ENCODE results near the gene HSD3B2. TPM values are rescaled to one million over a fixed set of nuclear protein-coding genes. Genes with fewer than 3 reads are reported as not detected.

The HSD3B2 gene
- total RNA-seq (2014; rRNA removed; shearing (Covaris generic)) (not detected in 2 replicates), polyA plus RNA-seq (2016; fragmentation: Nextera tagmentation; extraction: Ambion mirVana) (not detected in 2 replicates)
- long read RNA-seq: 0 reads

DNA sequence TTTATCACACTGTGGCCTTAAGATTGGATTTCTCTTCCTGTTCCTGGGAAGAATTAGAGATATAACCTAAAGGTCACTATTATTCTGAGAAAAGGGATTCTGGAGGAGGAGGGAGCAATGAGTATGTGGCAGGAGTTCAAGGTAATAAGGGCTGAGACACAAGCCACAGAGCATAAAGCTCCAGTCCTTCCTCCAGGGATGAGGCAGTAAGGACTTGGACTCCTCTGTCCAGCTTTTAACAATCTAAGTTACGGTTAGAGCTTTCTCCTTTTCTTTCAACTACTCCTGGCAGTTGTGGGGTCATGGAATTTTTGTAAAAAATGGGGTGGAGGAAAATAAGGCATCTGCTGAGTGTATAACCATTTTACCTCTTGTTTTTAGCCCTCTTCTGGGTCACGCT, at the start of gene HSD3B2:
HSD3B2 (plus strand) TSS at position 201 of the 400 bp plus-strand sequence. CDS start 270 bp downstream, outside the sequence.
- Histone ChIP-seq H3K27ac (ENCODE audit: low read depth) (no peak within 1 kb of the TSS), H3K9me2 (ENCODE audit: insufficient read depth) (peaks cover 6% of the 10 kb centered on the region), H3F3A (replicated peaks; ENCODE audit: low read depth) (no peaks in the 10 kb centered on the region), H3K4me3 (no peak within 1 kb of the TSS), H4K20me1 (replicated peaks; ENCODE audit: insufficient read depth) (no peaks in the 10 kb centered on the region), H3K27me3 (ENCODE audit: insufficient read depth) (no peaks in the 10 kb centered on the region), H2AFZ (0 out of 2 replicates have a peak within 1 kb of the TSS, but pooled peaks have one; percentile 28), H3K79me2 (replicated peaks; ENCODE audit: insufficient read depth) (no peaks in the 10 kb centered on the region), H3K4me2 (no peak within 1 kb of the TSS), H3K4me1 (ENCODE audit: insufficient read depth) (no peaks in the 10 kb centered on the region), H3K36me3 (ENCODE audit: insufficient read depth) (no peaks in the 10 kb centered on the region)
- H3K27ac Mint-ChIP-seq: no peak within 1 kb of the TSS
- H3K4me3 Mint-ChIP-seq: no peak within 1 kb of the TSS
- H3K36me3 Mint-ChIP-seq (ENCODE audit: low read depth): no peaks in the 10 kb centered on the region
- no peaks in the 10 kb centered on the region for H3K4me1 Mint-ChIP-seq
- DNase-seq (ENCODE audit: low spot score): no peak
- TF ChIP-seq NANOG (IDR thresholded peaks at IDR 0.05; ENCODE audit: borderline replicate concordance) (no peak), REST (IDR thresholded peaks at IDR 0.05; ENCODE audit: unreplicated experiment) (no peak), POLR2AphosphoS5 (IDR thresholded peaks at IDR 0.05; ENCODE audit: low read depth) (no peak), ZNF462 (CRISPR knock-in tag; IDR thresholded peaks at IDR 0.05) (no peak), CTCF (conservative IDR thresholded peaks at IDR 0.05; ENCODE audit: low read depth in 2 of 2) (no peak), EZH2phosphoT487 (IDR thresholded peaks at IDR 0.05; ENCODE audit: unreplicated experiment) (no peak), ZNF331 (CRISPR knock-in tag; IDR thresholded peaks at IDR 0.05; ENCODE audit: low read depth) (no peak), EZH2 (IDR thresholded peaks at IDR 0.05; ENCODE audit: low read depth, unreplicated experiment) (no peak), ZNF114 (CRISPR knock-in tag; IDR thresholded peaks at IDR 0.05) (no peak), CREB1 (CRISPR knock-in tag; IDR thresholded peaks at IDR 0.05; ENCODE audit: low read depth) (no peak), STAT1 (IDR thresholded peaks at IDR 0.05; ENCODE audit: unreplicated experiment) (no peak), JUNB (IDR thresholded peaks at IDR 0.05; ENCODE audit: unreplicated experiment) (no peak)
- TF ChIP-seq, protein P1, sequence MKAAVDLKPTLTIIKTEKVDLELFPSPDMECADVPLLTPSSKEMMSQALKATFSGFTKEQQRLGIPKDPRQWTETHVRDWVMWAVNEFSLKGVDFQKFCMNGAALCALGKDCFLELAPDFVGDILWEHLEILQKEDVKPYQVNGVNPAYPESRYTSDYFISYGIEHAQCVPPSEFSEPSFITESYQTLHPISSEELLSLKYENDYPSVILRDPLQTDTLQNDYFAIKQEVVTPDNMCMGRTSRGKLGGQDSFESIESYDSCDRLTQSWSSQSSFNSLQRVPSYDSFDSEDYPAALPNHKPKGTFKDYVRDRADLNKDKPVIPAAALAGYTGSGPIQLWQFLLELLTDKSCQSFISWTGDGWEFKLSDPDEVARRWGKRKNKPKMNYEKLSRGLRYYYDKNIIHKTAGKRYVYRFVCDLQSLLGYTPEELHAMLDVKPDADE (IDR thresholded peaks at IDR 0.05): no peak
- no peaks in the 10 kb centered on the region for H3K9me3 Mint-ChIP-seq
- H3K27me3 Mint-ChIP-seq (ENCODE audit: insufficient read depth, low read depth, poor library complexity): peaks cover 6% of the 10 kb centered on the region
- ATAC-seq: no peak
